Colonic mucosa (tissue), 4 donors: ENCODE measurements around the gene CERK. TPM values are rescaled to one million over a fixed set of nuclear protein-coding genes. Genes with fewer than 3 reads are reported as not detected.

Source experiments
- DNase-seq: peaks from one replicate; pipeline ENCODE4 v3.0.0-alpha.2; 2020
- H3K27ac ChIP-seq: fragments of 200-600 bp; one replicate; pipeline ENCODE4 v1.8.0; 2021
- H3K27me3 ChIP-seq: fragments of 200-600 bp; one replicate; pipeline ENCODE4 v1.8.0; 2021
- H3K36me3 ChIP-seq: fragments of 200-600 bp; one replicate; pipeline ENCODE4 v1.8.0; 2021
- H3K4me1 ChIP-seq: fragments of 200-600 bp; one replicate; pipeline ENCODE4 v1.8.0; 2021; ENCODE audit warnings: mild to moderate bottlenecking
- H3K4me3 ChIP-seq: fragments of 200-600 bp; one replicate; pipeline ENCODE4 v1.8.0; 2021
- H3K9ac ChIP-seq, 2 donors: one replicate each; pipeline ENCODE4 v1.7.0; 2013; ENCODE audit warnings: control low read depth in 2 of 2, low read depth in 2 of 2, low read length in 2 of 2
- H3K9me3 ChIP-seq: fragments of 200-600 bp; one replicate; pipeline ENCODE4 v1.8.0; 2021
- intact Hi-C: fragments of 100-400 bp; cut with DNase I; formaldehyde crosslinking; loops from one replicate; pipeline ENCODE4 v1.14.1; 2022
- total RNA-seq, 2 donors: library from RNA; stranded (reverse); fragmentation: NEBNext Ultra II Directional in 1 of 2; extraction: Animal tissue kit (Norgen Biotek cat#: 25700) in 1 of 2; gene quantifications; one replicate each; pipeline ENCODE4 v1.2.1, GENCODE V29; 2021
- TF ChIP-seq, protein P1 (sequence below): fragments of 200-600 bp; IDR thresholded peaks from one replicate; pipeline ENCODE4 v1.8.0; 2022; ENCODE audit warnings: antibody characterized with exemption, mild to moderate bottlenecking
- donor health status: healthy.
- donor health status: DM: no; HTN: no; CAD: no.
- donor health status: DM: no; HTN: no; CAD: no.

The CERK gene
- total RNA-seq, 2 donors from 2014 or later, result 24.7 to 46.6 TPM

DNA sequence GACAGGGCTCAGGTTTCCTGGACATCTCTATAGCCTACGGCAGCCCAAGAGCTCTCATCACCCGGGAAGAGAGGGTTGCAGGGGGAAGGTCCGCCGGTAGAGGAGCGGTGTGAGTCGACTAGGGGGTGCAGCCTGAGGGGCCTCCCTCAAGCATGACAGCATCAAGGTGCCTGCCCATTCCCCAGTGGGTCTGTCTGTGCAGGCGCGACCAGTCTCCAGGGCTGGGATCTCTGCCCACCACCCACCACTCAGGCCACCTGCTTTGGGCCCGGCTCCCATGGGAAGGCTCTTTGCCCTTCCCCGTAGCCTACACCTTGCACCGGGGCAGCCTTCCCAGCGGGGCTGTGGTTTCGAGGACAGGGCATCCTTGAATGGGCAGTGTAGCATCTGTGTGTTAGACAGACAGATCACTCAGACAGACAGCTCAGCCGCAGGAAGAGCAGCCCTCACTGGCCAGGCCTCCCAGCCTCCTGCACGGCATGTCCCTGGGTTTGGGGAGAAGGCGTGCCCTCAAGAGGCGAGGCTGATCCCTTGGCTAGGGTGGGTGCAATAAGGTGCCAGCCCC, 29.2 kb downstream of the CERK start:
- Histone ChIP-seq H3K9ac (no peak overlapping the region), H3K27ac (no peak overlapping the region), H3K4me1 (no peaks in the 10 kb centered on the region), H3K9me3 (no peaks in the 10 kb centered on the region), H3K36me3 (peaks cover 4% of the 10 kb centered on the region), H3K27me3 (no peaks in the 10 kb centered on the region), H3K4me3 (no peak overlapping the region)
- TF ChIP-seq, protein P1, sequence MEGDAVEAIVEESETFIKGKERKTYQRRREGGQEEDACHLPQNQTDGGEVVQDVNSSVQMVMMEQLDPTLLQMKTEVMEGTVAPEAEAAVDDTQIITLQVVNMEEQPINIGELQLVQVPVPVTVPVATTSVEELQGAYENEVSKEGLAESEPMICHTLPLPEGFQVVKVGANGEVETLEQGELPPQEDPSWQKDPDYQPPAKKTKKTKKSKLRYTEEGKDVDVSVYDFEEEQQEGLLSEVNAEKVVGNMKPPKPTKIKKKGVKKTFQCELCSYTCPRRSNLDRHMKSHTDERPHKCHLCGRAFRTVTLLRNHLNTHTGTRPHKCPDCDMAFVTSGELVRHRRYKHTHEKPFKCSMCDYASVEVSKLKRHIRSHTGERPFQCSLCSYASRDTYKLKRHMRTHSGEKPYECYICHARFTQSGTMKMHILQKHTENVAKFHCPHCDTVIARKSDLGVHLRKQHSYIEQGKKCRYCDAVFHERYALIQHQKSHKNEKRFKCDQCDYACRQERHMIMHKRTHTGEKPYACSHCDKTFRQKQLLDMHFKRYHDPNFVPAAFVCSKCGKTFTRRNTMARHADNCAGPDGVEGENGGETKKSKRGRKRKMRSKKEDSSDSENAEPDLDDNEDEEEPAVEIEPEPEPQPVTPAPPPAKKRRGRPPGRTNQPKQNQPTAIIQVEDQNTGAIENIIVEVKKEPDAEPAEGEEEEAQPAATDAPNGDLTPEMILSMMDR, result no peak
- intact Hi-C loops, result no loop called here
- no peak for DNase-seq

DNA sequence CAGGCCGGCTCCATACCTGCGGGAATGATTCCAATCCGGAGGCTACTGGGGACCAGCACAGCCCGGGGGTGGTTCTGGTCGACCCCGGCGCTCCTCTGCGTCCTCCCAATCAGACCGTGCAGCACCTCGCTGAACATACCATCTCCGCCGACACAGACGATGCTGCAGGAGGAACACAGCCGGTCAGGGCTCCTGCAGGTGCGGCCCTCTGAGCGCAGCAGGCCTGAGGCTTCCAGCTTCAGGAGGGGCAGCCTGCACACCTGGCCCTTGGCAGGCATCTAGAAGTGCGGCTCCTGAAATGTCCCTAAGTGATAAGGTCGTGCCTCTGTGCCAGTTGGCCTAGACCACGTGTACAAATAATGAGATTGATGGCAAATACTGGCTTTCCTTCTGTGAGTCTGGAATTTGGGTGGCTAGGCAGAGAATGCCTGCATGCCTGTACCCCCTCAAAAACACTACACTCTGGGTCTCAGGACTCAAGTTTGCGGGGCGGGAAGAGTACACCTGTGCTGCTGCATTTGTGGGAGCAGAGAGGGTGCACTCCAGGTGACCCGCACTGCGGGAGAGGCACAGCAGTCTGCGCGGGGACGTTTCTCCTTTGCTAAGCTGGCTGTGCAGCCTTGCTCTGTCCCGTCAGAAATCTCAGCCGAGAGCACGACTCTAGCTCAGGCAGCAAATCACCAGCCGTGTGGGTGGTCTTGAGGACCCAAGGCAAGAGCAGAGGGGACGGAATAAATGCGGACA, 30.1 kb downstream of the CERK start:
- DNase-seq, result no peak
- TF ChIP-seq, protein P1, result no peak
- intact Hi-C loops, result no loop called here

DNA sequence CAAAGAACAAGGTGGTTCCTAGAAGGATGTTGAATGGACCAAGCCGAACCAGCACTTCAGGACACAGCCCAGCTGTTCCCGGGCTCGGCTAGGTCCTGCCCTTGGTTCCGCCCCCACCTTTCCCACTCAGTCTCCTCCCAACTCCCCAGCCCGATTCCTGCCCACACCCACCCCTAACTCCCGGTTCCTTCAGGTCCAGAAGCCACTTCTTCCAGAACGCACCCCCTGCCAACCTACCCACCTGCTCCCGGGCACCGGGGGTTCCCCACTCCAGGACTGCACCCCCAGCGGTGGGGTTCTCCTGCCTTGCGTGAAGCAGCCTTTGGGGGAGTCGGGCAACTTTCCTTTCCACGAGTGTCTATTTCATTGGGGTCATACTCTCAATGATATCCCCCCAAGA, 30.7 kb downstream of the CERK start:
- no peaks in the 10 kb centered on the region for H3K9me3 ChIP-seq
- intact Hi-C loops, result no loop called here

More for the DNA sequence above, 30.1 kb downstream of the CERK start:
- H3K36me3 ChIP-seq, result peaks cover 4% of the 10 kb centered on the region
- H3K4me1 ChIP-seq, result no peaks in the 10 kb centered on the region
- no peaks in the 10 kb centered on the region for H3K27me3 ChIP-seq
- H3K9ac ChIP-seq, result no peak overlapping the region
- no peak overlapping the region for H3K4me3 ChIP-seq
- no peaks in the 10 kb centered on the region for H3K9me3 ChIP-seq
- H3K27ac ChIP-seq, result no peak overlapping the region

DNA sequence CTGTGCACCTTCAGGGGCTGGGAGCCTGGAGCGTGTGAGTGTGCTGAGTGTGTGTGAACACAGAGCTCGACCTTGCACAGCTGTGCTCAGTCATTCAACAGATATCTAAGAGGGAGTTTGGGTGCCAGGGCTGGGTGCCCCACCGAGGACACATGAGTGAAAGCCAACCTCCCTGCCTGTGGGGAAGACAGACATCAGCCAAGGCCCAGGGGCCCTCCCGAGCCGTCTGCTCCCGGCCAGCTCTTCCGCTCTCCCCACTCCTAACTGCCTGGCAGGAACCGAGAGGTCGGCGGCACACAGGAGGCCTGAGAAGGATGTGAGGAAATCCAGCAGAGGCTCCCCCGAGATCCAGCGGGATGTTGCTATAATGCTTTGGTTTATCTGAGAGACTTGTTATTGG, 32.0 kb downstream of the CERK start:
- H3K27me3 ChIP-seq, result no peaks in the 10 kb centered on the region
- intact Hi-C loops, result no loop called here
- TF ChIP-seq, protein P1, result no peak
- H3K4me1 ChIP-seq, result no peaks in the 10 kb centered on the region
- H3K9me3 ChIP-seq, result no peaks in the 10 kb centered on the region
- no peak for DNase-seq
- peaks cover 4% of the 10 kb centered on the region for H3K36me3 ChIP-seq
- H3K4me3 ChIP-seq, result no peak overlapping the region
- no peak overlapping the region for H3K9ac ChIP-seq
- no peak overlapping the region for H3K27ac ChIP-seq

More for the DNA sequence above, 30.7 kb downstream of the CERK start:
- no peak overlapping the region for H3K4me3 ChIP-seq
- no peaks in the 10 kb centered on the region for H3K4me1 ChIP-seq
- no peak overlapping the region for H3K27ac ChIP-seq
- TF ChIP-seq, protein P1, result no peak
- peaks cover 2% of the 10 kb centered on the region for H3K36me3 ChIP-seq
- no peak for DNase-seq
- no peaks in the 10 kb centered on the region for H3K27me3 ChIP-seq
- no peak overlapping the region for H3K9ac ChIP-seq

DNA sequence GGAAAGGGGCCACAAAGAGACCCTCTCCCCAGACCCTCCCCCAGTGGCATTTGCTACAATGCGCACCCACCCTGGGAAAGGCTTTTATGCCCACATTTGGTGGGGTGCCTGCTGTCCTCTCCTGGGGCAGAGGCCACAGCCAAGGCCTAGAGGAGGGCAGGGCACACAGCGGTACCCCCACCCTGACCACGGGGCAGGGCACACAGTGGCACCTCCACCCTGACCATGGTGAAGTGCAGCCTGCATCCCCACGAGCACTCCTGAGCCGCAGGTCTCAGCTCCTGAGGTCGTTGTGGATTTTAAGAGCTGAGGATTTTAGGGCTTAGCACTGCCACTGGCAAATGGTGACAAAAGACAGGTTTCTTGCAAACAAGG, 34.1 kb downstream of the CERK start:
- intact Hi-C loops, result no loop called here
- TF ChIP-seq, protein P1, result no peak
- H3K9me3 ChIP-seq, result no peaks in the 10 kb centered on the region
- no peak overlapping the region for H3K4me3 ChIP-seq
- no peak overlapping the region for H3K27ac ChIP-seq
- H3K36me3 ChIP-seq, result peaks cover 7% of the 10 kb centered on the region
- no peaks in the 10 kb centered on the region for H3K27me3 ChIP-seq
- H3K9ac ChIP-seq, result no peak overlapping the region
- DNase-seq, result no peak
- H3K4me1 ChIP-seq, result no peaks in the 10 kb centered on the region
